Gastrocnemius medialis (tissue), 4 donors: ENCODE data around the gene EPB41L5.

Experiments
- POLR2A ChIP-seq, 2 donors: fragments of 450-650 bp; IDR thresholded peaks; one replicate each; pipeline ENCODE4 v1.6.1; 2017; ENCODE audit warnings: antibody characterized with exemption in 2 of 2, mild to moderate bottlenecking in 2 of 2, moderate library complexity in 2 of 2
- TF ChIP-seq, protein P1 (sequence below), 5 experiments: fragments of 450-650 bp in 3 of 5; fragments of 200-600 bp in 2 of 5; sonication (generic) in 2 of 5; IDR thresholded peaks in 4 of 5; conservative IDR thresholded peaks in 1 of 5; 1 replicate in 4 of 5; 2 replicates in 1 of 5; pipeline ENCODE4 v1.5.1; 2016 to 2019; ENCODE audit warnings: antibody characterized with exemption in 5 of 5, mild to moderate bottlenecking in 3 of 5, moderate library complexity in 3 of 5

DNA sequence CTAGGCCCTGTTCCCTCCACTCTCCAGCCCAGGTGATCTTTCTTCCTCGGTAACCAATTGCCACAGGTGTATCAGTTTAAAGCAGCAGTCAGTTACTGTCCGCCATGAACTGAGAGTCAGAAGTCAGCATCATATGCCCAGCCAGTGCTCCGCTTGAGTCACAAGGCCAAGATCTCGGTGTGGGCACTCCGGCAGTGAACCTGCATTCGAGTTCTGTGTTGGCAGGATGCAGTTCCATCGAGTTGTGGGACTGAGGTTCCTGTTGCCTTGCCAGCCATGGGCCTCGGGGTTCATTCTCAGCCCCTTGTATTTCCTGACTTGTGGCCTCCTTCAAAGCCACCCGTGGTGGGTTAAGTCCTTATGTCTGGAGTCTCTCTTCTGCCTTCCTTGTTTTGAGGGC is 213.4 kb downstream of the EPB41L5 start:
- TF ChIP-seq, protein P1, sequence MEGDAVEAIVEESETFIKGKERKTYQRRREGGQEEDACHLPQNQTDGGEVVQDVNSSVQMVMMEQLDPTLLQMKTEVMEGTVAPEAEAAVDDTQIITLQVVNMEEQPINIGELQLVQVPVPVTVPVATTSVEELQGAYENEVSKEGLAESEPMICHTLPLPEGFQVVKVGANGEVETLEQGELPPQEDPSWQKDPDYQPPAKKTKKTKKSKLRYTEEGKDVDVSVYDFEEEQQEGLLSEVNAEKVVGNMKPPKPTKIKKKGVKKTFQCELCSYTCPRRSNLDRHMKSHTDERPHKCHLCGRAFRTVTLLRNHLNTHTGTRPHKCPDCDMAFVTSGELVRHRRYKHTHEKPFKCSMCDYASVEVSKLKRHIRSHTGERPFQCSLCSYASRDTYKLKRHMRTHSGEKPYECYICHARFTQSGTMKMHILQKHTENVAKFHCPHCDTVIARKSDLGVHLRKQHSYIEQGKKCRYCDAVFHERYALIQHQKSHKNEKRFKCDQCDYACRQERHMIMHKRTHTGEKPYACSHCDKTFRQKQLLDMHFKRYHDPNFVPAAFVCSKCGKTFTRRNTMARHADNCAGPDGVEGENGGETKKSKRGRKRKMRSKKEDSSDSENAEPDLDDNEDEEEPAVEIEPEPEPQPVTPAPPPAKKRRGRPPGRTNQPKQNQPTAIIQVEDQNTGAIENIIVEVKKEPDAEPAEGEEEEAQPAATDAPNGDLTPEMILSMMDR (IDR thresholded peaks at IDR 0.05 in 4 of 5, conservative IDR thresholded peaks at IDR 0.05 in 1 of 5): no peak
- no peak for TF ChIP-seq POLR2A (IDR thresholded peaks at IDR 0.05)
